HG03439 (cell line): Measurements from ENCODE around the gene ABI3BP.
"Not testable (repeated sequence)": the region's sequence is repeated elsewhere in the genome, so short reads cannot be mapped to it uniquely, and the experiment has no call there.

Source experiments
- ATAC-seq: cut with Tn5 transposase; IDR thresholded peaks from one replicate; pipeline ENCODE4 v1.9.1; 2021; ENCODE audit warnings: mild to moderate bottlenecking, moderate library complexity; ENCODE audit not compliant: unreplicated experiment

ABI3BP gene, protein sequence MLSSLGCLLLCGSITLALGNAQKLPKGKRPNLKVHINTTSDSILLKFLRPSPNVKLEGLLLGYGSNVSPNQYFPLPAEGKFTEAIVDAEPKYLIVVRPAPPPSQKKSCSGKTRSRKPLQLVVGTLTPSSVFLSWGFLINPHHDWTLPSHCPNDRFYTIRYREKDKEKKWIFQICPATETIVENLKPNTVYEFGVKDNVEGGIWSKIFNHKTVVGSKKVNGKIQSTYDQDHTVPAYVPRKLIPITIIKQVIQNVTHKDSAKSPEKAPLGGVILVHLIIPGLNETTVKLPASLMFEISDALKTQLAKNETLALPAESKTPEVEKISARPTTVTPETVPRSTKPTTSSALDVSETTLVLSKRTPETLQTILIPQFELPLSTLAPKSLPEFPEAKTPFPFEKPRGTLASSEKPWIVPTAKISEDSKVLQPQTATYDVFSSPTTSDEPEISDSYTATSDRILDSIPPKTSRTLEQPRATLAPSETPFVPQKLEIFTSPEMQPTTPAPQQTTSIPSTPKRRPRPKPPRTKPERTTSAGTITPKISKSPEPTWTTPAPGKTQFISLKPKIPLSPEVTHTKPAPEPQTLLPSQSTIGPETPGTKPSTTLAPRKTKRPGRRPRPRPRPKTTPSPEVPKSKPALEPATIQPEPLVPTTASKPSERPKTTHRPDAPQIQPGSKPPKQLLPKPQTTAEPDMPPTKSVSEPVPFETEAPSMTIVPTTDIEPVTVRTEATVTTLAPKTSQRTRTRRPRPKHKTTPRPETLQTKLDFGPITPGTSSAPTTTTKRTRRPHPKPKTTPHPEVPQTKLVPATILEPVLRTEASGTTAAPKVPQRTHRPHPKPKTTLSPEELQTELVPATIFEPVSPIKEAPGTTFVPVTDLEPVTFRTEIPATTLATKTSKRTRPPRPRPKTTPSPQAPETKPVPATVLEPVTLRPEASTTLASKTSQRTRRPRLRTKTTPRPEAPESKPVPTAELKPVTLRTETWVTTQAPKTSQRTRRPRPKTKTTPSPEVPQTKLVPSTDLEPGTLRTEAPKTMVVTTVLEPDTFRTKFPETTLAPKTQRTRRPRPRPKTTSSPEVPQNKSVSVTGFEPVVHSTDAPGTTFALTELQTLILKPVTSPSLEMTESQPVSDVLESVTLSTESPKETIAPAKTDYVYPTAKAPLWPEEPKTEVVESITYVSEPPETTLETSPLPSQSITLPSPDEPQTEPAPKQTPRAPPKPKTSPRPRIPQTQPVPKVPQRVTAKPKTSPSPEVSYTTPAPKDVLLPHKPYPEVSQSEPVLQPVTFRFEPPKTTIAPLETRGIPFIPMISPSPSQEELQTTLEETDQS (N-terminal part only)

DNA sequence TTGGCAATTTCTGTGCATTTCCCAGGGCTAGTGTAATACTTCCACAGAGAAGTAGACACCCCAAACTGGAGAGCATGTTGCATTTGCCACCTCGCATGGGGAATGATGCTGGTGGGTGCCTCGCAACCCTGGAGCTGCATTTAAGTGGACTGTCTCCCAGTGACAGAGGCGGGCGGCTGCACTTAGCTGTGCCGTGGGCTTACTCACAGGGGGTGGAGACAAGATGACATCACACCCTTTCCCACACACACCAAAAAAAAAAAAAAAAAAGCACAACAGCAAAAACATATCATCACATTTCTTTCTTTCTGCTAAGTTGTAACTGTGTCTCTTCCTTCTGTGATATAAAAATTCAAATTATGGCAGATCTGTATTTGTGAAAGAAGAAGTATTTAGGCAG lies at the start of gene ABI3BP:
TSS of gene ABI3BP (minus strand) at position 113 of the 400 bp plus-strand sequence. CDS start at position 76, 37 bp downstream.
- no peak for ATAC-seq

DNA sequence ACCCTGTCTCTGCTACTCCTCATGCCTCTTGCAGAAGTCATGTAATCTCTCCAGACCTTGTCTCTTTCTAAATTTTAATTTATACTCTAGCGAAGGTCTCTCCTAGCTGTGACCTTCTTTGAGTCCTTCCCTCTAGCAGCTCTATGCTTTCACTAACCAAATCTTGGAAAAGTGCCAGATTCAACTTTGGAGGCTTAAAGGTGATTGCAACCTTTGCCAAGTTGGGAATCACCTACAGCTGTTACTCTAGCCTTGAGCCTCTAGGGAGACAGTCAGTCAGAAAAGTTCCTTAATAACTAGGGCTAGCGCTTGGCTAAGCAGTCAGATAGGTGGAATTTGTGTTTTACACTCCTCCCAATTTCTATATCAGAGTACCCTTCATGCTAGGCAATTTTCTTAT lies 46.1 kb upstream of the ABI3BP start:
- no peak for ATAC-seq

DNA sequence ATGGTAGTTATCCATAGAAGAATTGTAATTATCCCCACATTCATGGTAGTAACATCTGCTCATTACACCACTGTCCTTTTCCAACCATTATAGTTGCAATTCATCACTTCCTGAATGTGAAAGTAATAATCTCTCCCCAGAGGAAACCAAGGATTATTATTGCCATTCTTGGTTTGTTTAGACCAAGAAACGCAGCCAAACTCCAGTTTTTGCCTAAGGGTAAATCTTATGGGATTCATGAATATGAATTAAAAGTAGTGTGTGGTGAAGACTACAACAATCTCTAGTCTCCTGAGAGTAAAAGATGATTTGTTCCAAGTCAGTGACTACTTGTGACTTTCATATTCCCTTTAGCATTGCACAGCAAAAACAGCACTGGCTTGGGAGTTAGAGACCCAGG lies 45.7 kb upstream of the ABI3BP start:
- no peak for ATAC-seq

DNA sequence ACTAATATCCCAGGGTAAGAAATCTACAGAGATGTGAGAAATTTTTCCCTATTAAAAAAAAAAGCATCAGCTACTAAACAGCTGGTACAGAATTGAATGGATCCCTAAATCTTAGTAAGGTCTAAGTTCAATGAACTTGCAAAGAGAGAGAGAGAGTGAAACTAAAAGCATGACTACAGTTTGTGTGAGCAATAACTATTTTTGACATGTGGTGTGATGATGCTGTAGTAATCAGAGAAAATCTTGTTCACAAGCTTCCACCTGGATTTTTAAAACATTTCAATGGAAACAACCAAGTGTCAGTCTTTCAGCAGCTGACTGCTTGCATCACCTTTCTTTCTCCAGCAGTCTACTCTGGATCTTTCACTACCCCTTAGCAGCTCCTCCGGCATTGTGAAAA lies 45.2 kb upstream of the ABI3BP start:
- ATAC-seq, result no peak

DNA sequence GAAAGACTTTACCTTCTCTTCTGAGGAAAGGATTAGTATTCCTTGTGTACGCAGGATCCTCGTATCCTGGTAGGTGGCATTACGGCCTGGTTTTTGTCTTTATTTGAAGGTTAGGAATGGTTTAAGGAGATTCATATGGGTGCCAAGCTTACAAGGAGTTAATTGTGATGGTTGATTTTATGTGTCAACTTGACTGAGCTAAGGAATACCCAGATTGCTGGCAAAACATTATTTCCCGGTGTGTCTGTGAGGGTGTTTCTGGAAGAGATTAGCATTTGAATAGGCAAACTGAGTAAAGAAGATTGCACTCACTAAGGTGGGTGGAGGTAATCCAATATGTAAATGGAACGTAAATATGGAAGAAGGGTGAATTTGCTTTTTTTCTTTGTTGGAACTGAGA lies 44.4 kb upstream of the ABI3BP start:
- ATAC-seq, result no peak

DNA sequence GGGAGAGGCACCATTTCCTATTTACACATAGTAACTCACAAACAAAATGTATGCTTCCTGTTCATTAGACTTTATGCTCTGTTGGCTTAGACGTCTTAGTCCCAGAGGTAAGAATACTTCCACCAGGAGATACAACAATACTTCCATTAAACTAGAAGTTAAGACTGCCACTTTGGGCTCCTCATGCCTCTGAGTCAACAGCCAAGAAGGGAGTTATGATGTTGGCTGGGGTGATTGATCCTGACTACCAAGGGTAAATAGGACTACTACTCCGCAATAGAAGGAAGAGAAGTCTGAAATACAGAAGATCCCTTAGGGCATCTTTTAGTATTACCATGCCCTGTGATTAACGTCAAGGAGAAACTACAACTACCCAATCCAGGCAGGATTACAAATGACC lies 43.5 kb upstream of the ABI3BP start:
- no peak for ATAC-seq

GRCh38 chr3:101036213-101036618 lies 43.0 kb upstream of the ABI3BP start:
- ATAC-seq, result no peak

DNA sequence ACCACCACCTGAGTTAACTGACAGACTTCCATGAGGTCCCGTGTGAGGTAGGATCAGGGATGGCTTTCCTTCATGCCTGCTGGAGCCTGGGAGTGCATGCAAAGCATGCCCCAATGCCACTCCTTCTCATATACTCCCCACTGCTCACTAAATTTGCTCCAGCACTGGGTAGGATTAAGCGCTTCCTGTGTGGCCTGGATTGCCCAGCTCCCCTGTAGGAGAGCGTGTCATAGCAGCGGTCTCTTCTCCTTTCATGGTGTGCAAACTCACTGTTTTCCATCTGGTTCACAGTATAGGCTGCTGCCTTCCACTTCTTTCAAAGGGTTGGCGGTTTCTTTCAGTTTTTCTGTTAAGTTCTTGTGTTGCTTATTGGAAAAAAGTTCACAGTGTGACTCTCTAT lies 34.1 kb upstream of the ABI3BP start:
- ATAC-seq, result no peak

GRCh38 chr3:101026881-101027280 lies 33.7 kb upstream of the ABI3BP start:
- no peak for ATAC-seq

- ATAC-seq, result no peak
Measured at GRCh38 chr3:101026244-101026643, 33.0 kb upstream of the ABI3BP start.

- no peak for ATAC-seq
Measured at GRCh38 chr3:101020351-101021015, 27.3 kb upstream of the ABI3BP start.

DNA sequence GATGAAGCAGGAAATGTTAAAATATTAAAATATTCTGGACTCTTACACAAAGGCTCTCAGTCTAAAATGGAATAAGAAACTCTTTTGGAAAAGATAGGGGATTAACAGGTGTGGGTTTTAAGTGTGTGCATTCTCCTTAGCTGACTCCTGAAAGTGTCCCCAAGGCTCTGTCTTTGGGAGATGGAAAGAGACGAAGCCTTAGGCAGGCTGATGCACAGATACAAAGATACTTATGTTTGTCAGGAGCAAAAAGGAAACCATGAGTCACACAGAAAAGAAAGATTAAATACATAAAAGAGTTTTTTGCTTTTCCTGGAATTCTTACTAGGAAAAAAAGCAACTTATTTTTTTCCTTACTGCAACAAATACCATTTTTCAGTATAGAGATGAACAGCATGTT lies 23.8 kb upstream of the ABI3BP start:
- ATAC-seq, result no peak

- ATAC-seq, result not testable (repeated sequence)
Measured at GRCh38 chr3:101012312-101012711, 19.1 kb upstream of the ABI3BP start.

- no peak for ATAC-seq
Measured at GRCh38 chr3:101011136-101011535, 17.9 kb upstream of the ABI3BP start.

GRCh38 chr3:101010296-101010695 lies 17.1 kb upstream of the ABI3BP start:
- ATAC-seq, result no peak

DNA sequence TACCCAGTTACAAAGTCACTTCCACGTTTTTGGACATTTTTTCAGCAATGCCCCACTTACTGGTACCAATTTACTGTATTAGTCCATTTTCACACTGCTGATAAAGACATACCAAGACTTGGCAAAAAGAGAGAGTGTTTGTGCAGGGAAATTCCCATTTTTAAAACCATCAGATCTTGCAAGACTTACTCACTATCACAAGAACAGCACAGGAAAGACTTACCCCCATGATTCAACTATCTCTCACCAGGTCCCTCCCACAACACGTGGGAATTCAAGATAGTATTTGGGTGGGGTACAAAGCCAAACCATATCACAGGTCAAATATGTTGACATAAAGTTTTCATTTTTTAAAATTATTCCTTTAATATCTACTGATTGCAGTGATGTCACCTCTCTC lies 16.2 kb upstream of the ABI3BP start:
- ATAC-seq, result no peak

- ATAC-seq, result no peak
Measured at GRCh38 chr3:100999160-100999559, 5.9 kb upstream of the ABI3BP start.

DNA sequence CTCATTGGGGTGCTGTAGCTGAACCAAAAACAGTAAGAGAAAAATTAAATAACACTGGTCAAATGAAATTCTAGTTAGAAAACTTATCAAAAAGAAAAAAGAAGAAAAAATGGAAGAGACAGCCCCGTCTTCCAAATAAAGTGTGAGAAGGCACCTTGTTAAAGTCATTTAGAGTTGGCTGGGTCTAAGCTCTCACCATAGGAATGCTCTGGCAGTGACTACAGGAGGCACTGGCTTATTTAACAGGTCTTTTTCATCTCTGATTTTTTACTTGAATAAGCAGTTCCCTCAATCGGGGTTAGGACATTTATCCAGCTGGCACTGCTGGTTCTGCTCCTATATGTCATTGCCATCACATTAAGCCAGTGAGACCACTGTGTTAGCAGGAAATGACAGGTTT lies 1.6 kb upstream of the ABI3BP start:
- ATAC-seq, result no peak

DNA sequence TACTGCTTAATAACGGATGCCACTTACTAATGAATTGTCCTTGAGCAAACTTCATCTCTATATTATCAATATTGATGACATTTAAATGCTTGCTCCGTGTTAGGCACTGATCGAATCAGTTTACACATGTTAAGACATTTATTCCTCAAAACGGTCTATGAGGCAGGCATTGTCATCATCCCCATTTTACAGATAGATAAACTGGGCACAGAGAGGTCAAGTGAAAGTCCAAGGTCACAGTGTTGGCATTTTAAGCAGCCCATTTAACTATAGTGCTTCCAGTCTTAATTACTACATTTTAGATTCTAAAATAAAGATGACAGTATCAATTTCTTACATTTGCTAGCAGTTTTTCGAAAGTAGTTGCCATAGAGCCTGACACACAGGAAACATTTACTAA lies 966 bp upstream of the ABI3BP start:
- ATAC-seq, result no peak

DNA sequence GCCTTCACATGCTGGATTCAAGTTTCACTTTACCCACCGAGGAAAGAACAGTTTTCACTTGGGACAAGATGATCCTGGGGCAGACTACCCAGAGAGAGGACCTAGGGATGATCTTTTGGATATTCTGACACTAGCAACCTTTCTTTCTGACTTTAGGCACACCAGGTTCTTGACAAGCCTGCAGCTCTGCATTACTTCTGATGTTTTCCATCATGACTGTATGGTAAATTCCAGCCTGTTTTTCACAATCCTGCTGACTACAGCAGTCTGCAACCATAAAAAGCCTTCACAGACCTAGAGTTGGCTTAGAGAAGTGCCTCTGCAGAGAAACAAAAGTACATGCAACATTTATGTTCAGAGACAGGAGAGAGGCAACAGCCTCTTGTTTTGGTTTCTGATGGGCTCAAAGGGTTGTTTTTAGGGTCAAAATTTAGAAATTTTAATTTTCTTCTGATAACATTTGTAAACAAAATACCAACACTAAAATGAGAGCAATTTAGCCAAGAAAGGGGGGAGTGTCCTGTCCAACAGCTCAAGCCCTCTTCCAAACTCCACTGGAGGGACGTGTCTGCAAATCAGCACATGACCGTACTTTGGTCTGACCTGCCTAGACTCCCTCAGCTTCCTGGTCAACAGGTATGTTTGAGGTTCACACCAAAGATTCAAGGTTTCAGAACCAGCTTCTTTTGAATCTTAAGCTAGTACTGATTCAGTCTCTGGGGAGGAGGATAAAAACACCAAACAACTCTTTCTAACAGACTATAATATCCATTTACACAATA lies 799 bp downstream of the ABI3BP start:
- ATAC-seq, result no peak
